C4-2B (cell line): ENCODE results near the gene SAC3D1.
"Not testable (repeated sequence)": the region's sequence is repeated elsewhere in the genome, so short reads cannot be mapped to it uniquely, and the experiment has no call there.

Experiments
- H3K27ac ChIP-seq: fragments of 450-650 bp; 2 replicates; pipeline ENCODE4 v1.5.1; 2017
- CTCF ChIP-seq: fragments of 450-650 bp; conservative IDR thresholded peaks from 2 replicates; pipeline ENCODE4 v1.5.1; 2017; ENCODE audit warnings: mild to moderate bottlenecking
- ZFX ChIP-seq: fragments of 450-650 bp; IDR thresholded peaks from 2 replicates; pipeline ENCODE4 v1.6.1; 2017

Gene SAC3D1

DNA sequence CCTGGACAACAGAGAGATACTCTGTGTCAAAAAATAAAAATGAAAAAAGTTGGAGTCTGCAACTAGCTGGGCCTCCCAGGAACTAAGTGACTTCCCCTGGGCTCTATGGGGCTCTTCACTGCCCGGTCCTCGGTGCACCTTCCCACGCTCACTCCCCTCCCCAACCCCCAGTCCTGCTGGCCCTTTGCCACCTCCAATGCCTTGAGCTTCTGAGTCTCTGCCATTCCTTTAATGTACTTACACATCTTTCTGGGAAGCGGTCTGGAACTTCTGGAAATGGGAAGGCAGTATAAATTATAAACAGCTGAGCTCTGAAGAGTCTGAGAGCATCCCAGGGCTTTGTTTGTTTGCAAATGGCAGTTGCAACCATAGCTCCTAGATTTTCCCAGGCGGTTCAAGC is 38.3 kb upstream of the SAC3D1 start:
- TF ChIP-seq CTCF (no peak), ZFX (no peak)
- H3K27ac ChIP-seq = no peak overlapping the region

DNA sequence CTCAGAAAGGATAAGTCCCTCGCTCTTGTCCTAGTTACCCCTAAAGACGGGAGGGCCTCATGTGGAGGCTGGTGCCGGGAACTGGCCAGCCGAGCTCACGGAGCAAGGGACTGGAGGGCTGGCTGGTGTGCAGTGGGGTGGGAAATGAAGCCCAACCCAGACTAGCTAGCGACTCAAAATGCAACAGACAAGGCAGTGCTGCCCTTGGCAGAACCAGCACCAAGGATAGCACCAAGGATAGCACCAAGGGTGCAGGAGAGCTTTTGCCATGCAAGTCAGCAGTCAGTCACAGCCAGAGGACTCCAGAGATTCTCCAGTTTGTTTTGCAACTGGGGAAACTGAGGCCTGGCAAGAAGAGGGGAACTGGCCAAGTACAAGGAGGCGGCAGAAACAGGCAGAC is 37.7 kb upstream of the SAC3D1 start:
- no peak for TF ChIP-seq ZFX
- no peak for TF ChIP-seq CTCF
- no peak overlapping the region for H3K27ac ChIP-seq

- not testable (repeated sequence) for H3K27ac ChIP-seq
Observed at GRCh38 chr11:65003968-65004367, 37.0 kb upstream of the SAC3D1 start.

DNA sequence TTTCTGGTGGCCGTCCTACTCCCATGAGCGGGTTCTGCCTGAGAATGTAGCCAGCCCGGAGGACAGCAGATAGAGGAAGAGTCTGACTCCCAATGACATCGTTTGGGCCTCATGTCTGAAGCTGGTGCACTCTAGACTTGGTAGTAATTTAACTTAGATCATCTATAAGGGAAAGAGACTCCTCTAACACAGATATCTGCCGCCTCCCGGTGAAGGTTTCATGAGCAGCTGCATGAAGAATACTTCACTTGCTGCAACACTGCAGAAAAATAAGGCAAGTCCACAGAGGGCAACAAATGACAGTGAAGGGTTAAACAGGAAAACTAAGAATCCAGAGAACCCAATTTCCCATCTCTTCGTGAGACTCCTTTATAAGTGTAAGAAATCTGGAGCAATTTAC is 33.0 kb upstream of the SAC3D1 start:
- H3K27ac ChIP-seq = no peak overlapping the region
- TF ChIP-seq ZFX (no peak), CTCF (no peak)

GRCh38 chr11:65008873-65009272 is 32.1 kb upstream of the SAC3D1 start:
- TF ChIP-seq CTCF (no peak), ZFX (no peak)
- no peak overlapping the region for H3K27ac ChIP-seq

DNA sequence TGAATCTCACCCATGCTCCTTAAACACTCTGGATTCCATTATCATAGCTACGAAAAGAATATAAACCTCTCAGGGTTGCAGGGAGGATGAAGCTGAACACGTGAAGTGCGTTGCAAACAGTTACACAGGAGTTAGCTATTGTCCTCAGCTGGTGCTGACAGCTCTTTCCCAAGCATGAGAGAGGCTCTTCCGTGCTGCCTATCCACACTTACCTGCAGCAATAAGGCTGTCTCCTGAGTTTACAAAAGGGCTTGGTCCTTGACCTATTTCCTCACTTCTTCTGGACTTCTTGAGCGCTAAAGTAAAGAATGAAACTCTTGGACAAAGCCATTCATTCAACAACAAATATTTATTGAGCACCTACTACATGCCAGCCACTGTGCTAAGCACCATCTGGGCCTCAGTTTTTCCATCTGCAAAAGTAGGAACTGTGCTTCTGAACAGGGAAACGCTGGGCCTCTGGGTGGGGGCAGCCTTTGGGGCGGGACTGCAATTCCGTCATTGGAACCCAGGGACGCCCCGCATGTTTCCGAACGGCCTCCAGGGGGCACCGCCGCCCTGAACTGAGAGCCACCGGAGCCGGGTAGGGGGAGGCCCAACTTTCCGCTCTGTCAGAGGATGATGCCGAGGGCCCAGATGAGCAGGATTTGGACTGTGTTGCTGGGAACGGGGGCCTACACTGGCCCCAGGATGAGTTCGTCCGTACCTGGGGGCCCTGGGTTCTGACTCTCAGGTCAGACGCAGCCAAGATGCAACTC is 27.7 kb upstream of the SAC3D1 start:
- peak overlapping the region; percentile 85 for H3K27ac ChIP-seq
- TF ChIP-seq ZFX (no peak), CTCF (no peak)

DNA sequence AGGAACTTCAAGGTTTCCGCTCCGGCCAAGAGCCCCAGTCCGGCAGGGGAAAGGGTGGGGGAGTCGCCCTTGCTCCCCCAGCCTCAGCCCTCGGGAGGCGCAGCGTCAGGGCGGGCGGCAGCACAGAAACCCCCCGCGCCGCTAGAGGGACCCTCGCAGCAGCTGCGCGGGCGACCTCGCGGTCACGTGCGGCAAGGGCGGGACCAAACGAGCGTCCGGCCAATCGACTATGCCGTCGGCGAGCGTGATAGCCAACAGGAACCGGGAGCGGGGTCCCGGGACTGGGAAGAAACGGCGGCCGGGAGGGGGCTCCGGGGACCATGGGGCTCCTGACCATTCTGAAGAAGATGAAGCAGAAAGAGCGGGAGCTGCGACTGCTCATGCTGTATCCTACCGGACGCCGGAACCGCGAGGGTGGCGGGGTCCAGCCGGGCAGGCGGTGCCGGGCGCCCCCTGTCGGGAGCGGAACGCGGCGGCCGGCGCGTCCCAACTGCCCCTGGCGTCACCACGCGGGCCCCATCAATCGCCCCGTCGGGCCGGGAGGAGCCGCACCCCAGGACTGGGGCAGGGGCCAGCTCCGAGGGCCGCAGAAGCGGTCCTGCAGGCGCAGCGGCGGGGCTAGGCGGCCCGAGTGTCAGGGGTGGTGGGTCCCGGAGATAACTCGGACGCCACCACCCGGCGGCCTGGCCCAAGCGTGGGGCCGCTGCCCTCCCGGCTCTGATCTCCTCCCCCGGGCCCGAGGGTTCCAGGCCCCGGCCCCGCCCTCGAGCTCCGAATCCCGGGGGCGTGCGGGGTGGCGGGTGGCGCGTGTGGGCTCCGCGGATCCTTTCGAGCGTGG is 26.9 kb upstream of the SAC3D1 start, which contains the start of gene ARL2:
Gene ARL2, plus strand, starts transcription at position 273 of the 838 bp plus-strand sequence. Its CDS starts 48 bp downstream, at position 321.
- peak within 1 kb of the TSS; percentile 85 for H3K27ac ChIP-seq
- TF ChIP-seq CTCF (peak; percentile 99), ZFX (peak; percentile 96; the same call in 1 of the 2 replicates)
